NB4 (cell line): ENCODE data around the gene TGFA.

Source experiments
- DNase-seq: peaks from one replicate; pipeline ENCODE4 v3.0.0; 2010; ENCODE audit warnings: low read depth
- H3K4me3 ChIP-seq: one replicate; pipeline ENCODE4 v1.5.1; 2011; ENCODE audit warnings: mild to moderate bottlenecking, low read depth, low read length, moderate library complexity
- MYC ChIP-seq: IDR thresholded peaks from 2 replicates; pipeline ENCODE4 v1.6.1; 2011; ENCODE audit warnings: low read depth, low read length
- POLR2A ChIP-seq: IDR thresholded peaks from 2 replicates; pipeline ENCODE4 v1.6.1; 2011; ENCODE audit warnings: mild to moderate bottlenecking; ENCODE audit not compliant: insufficient read length; ENCODE audit errors: extremely low read depth
- TF ChIP-seq, protein P1 (sequence below): IDR thresholded peaks from one replicate; pipeline ENCODE4 v1.5.1; 2012; ENCODE audit warnings: low read depth, low read length
- TF ChIP-seq, protein P2 (sequence below): IDR thresholded peaks from 2 replicates; pipeline ENCODE4 v1.6.1; 2011; ENCODE audit warnings: low read depth, low read length

Gene TGFA

DNA sequence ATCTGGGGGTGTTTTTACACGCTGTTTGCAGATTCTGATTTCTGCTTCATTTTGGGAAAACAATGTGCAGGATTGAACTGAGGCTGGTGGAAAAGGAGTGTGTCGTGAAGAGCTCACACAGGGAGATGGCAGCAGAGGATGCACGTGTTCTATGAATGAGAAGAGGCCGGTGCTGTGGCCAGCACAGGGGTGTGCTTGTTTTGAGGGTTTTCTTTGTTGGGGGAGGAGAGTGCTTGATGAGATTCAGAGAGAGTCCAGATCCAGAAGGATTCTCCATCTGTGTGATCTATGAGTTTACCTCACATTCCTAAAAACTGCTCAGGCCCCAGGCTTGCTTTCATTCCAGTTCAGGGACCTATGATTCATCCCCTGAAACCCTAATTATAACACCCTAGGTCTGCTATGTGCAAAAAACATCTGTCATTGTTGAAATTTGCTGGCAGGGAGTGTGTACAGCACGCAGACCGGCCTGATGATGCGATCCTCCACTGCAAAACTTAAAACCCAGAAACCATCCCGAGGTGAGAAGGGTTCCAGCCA lies 12.1 kb downstream of the TGFA start:
- DNase-seq = no peak
- TF ChIP-seq, protein P1, sequence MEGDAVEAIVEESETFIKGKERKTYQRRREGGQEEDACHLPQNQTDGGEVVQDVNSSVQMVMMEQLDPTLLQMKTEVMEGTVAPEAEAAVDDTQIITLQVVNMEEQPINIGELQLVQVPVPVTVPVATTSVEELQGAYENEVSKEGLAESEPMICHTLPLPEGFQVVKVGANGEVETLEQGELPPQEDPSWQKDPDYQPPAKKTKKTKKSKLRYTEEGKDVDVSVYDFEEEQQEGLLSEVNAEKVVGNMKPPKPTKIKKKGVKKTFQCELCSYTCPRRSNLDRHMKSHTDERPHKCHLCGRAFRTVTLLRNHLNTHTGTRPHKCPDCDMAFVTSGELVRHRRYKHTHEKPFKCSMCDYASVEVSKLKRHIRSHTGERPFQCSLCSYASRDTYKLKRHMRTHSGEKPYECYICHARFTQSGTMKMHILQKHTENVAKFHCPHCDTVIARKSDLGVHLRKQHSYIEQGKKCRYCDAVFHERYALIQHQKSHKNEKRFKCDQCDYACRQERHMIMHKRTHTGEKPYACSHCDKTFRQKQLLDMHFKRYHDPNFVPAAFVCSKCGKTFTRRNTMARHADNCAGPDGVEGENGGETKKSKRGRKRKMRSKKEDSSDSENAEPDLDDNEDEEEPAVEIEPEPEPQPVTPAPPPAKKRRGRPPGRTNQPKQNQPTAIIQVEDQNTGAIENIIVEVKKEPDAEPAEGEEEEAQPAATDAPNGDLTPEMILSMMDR = no peak
- no peak overlapping the region for H3K4me3 ChIP-seq

DNA sequence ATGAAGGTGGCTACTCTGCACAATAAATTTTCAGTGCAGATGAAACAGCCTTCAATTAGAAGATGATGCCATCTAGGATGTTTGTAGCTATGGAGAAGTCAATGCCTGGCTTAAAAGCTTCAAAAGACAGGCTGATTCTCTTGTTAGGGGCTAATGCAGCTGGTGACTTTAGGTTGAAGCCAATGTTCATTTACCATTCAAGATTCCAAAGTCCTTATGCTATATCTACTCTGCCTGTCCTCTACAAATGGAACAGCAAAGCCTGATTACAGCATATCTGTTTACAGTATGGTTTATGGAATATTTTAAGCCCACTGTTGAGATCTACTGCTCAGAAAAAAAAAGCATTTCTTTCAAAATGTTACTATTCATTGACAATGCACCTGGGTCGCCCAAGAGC lies 15.8 kb downstream of the TGFA start:
- no peak for DNase-seq
- H3K4me3 ChIP-seq = no peak overlapping the region
- TF ChIP-seq POLR2A (no peak), MYC (no peak)
- TF ChIP-seq, protein P1 = no peak
- TF ChIP-seq, protein P2, sequence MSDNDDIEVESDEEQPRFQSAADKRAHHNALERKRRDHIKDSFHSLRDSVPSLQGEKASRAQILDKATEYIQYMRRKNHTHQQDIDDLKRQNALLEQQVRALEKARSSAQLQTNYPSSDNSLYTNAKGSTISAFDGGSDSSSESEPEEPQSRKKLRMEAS = no peak

DNA sequence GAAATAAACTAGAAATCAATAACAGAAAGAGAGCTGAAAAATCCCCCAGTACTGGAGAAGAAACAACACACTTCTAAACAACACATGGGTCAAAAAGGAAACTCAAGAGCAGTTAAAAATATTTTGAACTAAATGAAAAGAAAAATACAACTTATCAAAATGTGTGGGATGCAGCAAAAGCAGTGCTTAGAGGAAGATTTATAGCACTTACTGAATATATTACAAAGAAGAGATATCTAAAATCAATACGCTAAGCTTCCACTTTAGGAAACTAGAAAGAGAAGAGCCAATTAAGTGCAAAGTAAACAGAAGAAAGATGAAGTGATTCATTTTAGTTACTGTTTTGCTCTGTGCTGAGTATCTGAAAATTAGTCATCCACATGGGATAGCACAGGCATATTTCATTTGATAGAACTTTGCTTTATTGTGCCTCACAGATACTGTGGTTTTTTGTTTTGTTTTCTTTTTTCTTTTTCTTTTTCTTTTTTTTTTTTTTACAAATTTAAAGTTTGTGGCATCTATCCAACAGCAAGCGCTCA lies 17.0 kb downstream of the TGFA start:
- no peak for DNase-seq
- H3K4me3 ChIP-seq = no peak overlapping the region

DNA sequence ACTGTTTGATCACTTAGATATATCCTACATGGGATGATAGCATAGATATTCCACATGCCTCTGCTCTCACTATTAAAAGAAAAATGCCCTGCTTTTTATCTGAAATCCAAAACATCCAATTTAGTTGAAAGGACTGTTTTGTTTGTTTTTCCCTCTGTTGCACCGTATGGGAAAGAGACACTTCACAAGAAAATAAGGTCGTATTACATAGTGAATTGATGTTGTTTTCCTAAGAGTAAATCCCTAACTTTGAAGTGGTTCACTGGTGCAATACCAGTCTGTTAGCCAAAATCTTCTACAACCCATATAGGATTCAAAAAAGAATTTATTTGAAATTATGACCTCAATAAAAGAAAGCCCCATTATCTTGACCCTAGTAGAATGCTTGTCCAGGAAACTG lies 18.1 kb downstream of the TGFA start:
- DNase-seq = no peak
- TF ChIP-seq, protein P2 = no peak
- TF ChIP-seq, protein P1 = no peak
- TF ChIP-seq MYC (no peak), POLR2A (no peak)

More for the DNA sequence above, 17.0 kb downstream of the TGFA start:
- TF ChIP-seq POLR2A (no peak), MYC (no peak)
- TF ChIP-seq, protein P2 = no peak
- TF ChIP-seq, protein P1 = no peak

DNA sequence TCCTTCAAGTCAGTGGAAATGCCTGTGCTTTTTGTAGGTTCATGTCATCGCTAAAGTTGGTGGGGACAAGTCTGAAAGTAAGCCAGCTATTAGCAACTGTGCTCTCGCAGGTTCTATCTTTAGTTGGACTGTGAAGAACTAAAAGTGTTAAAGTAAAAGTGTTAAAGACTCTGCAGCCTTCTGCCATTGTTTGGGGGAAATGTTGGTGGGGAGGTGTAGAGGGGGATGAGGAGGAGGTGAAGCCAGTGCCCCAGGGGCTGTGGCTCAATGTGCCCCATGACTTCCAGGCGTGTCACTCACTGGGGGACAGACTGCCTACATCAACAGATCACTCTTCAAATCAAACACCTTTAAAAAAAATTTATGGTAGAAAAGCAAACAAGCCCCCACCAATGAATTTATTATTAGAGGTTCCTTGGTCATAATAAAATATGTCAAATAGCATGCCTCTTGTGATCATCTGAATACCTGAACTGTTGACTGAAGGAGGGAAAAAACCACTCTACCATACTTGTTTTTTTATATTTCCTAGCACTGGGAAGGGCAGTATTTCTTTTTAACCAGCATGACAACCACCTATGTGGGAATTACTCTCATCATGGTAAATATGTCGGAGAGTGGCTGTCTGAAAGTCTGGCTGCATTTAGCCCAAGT lies 19.3 kb downstream of the TGFA start:
- no peak for TF ChIP-seq MYC
- TF ChIP-seq, protein P2 = no peak
- no peak for TF ChIP-seq POLR2A
- TF ChIP-seq, protein P1 = no peak
- no peak for DNase-seq
- H3K4me3 ChIP-seq = no peak overlapping the region

More for the DNA sequence above, 18.1 kb downstream of the TGFA start:
- no peak overlapping the region for H3K4me3 ChIP-seq
